Suprapubic skin (tissue), 4 donors: ENCODE measurements around the gene UNKL. TPM values are rescaled to one million over a fixed set of nuclear protein-coding genes. Genes with fewer than 3 reads are reported as not detected.

Experiments used
- DNase-seq, 2 donors: peaks; one replicate each; pipeline ENCODE4 v3.0.0-alpha.2; 2019; ENCODE audit warnings: low spot score in 2 of 2
- H3K27ac ChIP-seq: fragments of 200-600 bp; sonication (generic); one replicate; pipeline ENCODE4 v1.5.1; 2019
- H3K27me3 ChIP-seq: fragments of 200-600 bp; sonication (generic); one replicate; pipeline ENCODE4 v1.5.1; 2019
- H3K36me3 ChIP-seq: fragments of 200-600 bp; sonication (generic); one replicate; pipeline ENCODE4 v1.5.1; 2019
- H3K4me1 ChIP-seq: fragments of 200-600 bp; sonication (generic); one replicate; pipeline ENCODE4 v1.5.1; 2019
- H3K4me3 ChIP-seq: fragments of 200-600 bp; sonication (generic); one replicate; pipeline ENCODE4 v1.5.1; 2019; ENCODE audit warnings: mild to moderate bottlenecking
- H3K9me3 ChIP-seq: fragments of 200-600 bp; sonication (generic); one replicate; pipeline ENCODE4 v1.5.1; 2019
- EP300 ChIP-seq: sonication (generic); formaldehyde crosslinking; IDR thresholded peaks from one replicate; pipeline ENCODE4 v1.6.1; 2017; ENCODE audit warnings: antibody characterized with exemption
- POLR2A ChIP-seq, 2 donors: fragments of 450-650 bp; IDR thresholded peaks; one replicate each; pipeline ENCODE4 v1.6.1; 2017; ENCODE audit warnings: antibody characterized with exemption in 2 of 2, mild to moderate bottlenecking in 2 of 2, moderate library complexity in 2 of 2
- POLR2AphosphoS5 ChIP-seq, 3 donors: sonication (generic); formaldehyde crosslinking; IDR thresholded peaks; one replicate each; pipeline ENCODE4 v1.6.1; 2017; ENCODE audit warnings: antibody characterized with exemption in 3 of 3
- WGBS: methylation state at CpG from one replicate; pipeline ENCODE4 v1.1.5; 2018; 5-methylcytosine and 5-hydroxymethylcytosine counted together
- total RNA-seq, 4 donors: library from RNA; depleted of rRNA; stranded (reverse); fragments of >200 nt; gene quantifications; one replicate each; pipeline ENCODE4 v1.1.0, GENCODE V29; 2016
- TF ChIP-seq, protein P1 (sequence below), 2 donors: fragments of 200-600 bp in 1 of 2; fragments of 450-650 bp in 1 of 2; sonication (generic) in 1 of 2; IDR thresholded peaks; one replicate each; pipeline ENCODE4 v1.5.1; 2016 to 2019; ENCODE audit warnings: antibody characterized with exemption in 2 of 2, mild to moderate bottlenecking in 1 of 2, moderate library complexity in 1 of 2

The UNKL gene
- total RNA-seq, 4 donors from 2014 or later, result 13.0 to 81.0 (median 33.4) TPM

DNA sequence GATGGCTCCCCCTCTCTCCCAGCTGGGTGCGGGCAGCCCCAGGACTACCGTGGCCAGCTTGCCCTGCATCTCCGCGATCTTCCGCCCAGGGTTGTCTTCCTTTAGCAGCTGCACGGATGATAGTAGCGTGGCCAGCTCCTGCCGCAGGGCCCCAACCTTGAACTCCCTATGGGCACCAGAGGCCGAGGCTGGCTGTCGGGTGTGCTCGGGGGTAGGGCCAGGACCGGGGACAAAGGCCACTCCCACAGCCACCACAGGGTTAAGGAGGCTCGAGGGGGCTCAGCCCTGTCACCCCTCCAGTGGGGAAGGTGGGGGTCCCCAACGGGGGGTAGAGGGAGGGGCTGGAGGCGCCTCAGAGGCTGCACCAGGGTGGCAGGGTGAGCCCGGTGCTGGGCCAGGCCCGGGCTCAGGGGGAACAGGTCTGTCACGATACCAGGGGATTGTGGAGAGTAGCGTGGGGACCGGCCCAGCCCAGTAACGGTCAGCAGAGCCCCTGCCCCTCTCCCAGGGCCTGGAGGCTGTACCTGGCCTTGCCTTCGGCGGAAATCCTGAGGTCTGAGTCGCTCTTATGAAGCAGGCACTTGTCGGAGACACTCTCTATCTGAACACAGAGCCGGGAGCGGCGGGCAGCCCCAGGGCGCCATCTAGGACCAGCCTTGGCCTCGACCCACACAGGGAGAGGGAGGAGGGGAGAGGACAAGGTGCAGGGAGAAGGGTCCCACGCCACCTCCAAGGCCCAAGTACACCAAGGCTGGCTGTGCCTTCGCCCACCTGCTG lies 21.6 kb upstream of the UNKL start:
- 89% methylated on average over 17 of the region's 32 CpGs for WGBS
- TF ChIP-seq EP300 (no peak), POLR2AphosphoS5 (IDR thresholded peaks at IDR 0.05) (no peak), POLR2A (IDR thresholded peaks at IDR 0.05) (no peak)
- TF ChIP-seq, protein P1, sequence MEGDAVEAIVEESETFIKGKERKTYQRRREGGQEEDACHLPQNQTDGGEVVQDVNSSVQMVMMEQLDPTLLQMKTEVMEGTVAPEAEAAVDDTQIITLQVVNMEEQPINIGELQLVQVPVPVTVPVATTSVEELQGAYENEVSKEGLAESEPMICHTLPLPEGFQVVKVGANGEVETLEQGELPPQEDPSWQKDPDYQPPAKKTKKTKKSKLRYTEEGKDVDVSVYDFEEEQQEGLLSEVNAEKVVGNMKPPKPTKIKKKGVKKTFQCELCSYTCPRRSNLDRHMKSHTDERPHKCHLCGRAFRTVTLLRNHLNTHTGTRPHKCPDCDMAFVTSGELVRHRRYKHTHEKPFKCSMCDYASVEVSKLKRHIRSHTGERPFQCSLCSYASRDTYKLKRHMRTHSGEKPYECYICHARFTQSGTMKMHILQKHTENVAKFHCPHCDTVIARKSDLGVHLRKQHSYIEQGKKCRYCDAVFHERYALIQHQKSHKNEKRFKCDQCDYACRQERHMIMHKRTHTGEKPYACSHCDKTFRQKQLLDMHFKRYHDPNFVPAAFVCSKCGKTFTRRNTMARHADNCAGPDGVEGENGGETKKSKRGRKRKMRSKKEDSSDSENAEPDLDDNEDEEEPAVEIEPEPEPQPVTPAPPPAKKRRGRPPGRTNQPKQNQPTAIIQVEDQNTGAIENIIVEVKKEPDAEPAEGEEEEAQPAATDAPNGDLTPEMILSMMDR (IDR thresholded peaks at IDR 0.05), result no peak
- H3K4me1 ChIP-seq, result no peaks in the 10 kb centered on the region
- no peaks in the 10 kb centered on the region for H3K9me3 ChIP-seq
- no peak overlapping the region for H3K27ac ChIP-seq
- H3K4me3 ChIP-seq, result no peak overlapping the region
- H3K36me3 ChIP-seq, result no peaks in the 10 kb centered on the region
- H3K27me3 ChIP-seq, result no peaks in the 10 kb centered on the region
- no peak for DNase-seq

DNA sequence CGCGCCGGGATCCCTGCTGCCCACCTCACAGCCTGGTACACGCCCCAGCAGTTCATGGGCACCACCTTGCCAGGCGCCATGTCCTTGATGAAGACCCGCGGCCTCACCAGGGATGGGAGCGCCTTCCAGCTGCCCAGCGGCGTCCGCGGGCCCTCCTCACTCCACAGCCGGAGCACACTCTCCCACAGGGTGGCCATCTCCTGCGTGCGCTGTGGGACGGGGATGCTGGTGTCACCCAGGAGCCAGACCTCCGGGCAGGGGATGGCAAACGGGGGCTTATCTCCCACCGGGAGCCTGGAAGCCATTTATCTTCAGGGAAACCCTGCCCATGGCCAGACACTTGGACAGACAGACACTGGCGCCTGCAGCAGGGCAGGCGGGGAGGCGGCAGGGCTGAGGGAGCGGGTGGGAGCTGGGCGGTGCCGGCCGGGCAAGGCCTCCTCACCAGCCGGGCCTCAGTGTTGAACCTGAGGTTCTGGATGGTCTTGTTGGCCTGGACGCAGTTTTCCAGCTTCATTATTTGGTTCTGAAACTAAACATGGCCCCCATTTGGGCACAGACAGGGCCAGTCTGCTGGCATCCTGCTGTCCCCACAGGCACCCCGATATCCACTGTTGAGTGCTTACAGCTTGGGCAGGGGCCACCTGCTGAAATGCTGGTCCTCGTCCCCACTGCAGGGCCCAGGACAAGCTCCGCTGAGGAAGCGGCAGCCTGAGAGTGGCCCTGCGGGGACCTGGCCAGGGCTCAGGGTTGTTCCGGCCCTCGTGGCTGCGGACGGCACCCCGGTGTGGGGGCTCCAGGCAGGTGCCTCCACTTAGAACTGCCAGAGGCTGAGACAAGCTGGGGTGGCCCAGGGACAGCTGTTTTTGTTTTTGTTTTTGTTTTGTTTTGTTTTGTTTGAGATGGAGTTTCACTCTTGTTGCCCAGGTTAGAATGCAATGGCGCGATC lies 20.4 kb upstream of the UNKL start:
- DNase-seq, result no peak
- Histone ChIP-seq H3K4me3 (no peak overlapping the region), H3K27me3 (no peaks in the 10 kb centered on the region), H3K9me3 (no peaks in the 10 kb centered on the region), H3K27ac (no peak overlapping the region), H3K4me1 (no peaks in the 10 kb centered on the region), H3K36me3 (no peaks in the 10 kb centered on the region)
- TF ChIP-seq, protein P1 (IDR thresholded peaks at IDR 0.05), result no peak
- no peak for TF ChIP-seq POLR2A (IDR thresholded peaks at IDR 0.05)
- no peak for TF ChIP-seq EP300
- TF ChIP-seq POLR2AphosphoS5 (IDR thresholded peaks at IDR 0.05), result no peak
- 96% methylated on average over 12 of the region's 40 CpGs for WGBS

- DNase-seq, result no peak
- Histone ChIP-seq H3K36me3 (no peaks in the 10 kb centered on the region), H3K27ac (no peak overlapping the region), H3K27me3 (no peaks in the 10 kb centered on the region), H3K4me3 (no peak overlapping the region), H3K4me1 (peaks cover 3% of the 10 kb centered on the region), H3K9me3 (no peaks in the 10 kb centered on the region)
- 57% methylated on average over 6 of the region's 22 CpGs for WGBS
- TF ChIP-seq, protein P1 (IDR thresholded peaks at IDR 0.05), result no peak
- TF ChIP-seq POLR2A (IDR thresholded peaks at IDR 0.05) (no peak), EP300 (no peak), POLR2AphosphoS5 (IDR thresholded peaks at IDR 0.05) (no peak)
Measured at GRCh38 chr16:1433756-1434155, 19.3 kb upstream of the UNKL start.

- no CpG with 5 or more reads among the region's 14 CpGs for WGBS
- DNase-seq, result no peak
- no peaks in the 10 kb centered on the region for H3K9me3 ChIP-seq
- H3K27ac ChIP-seq, result no peak overlapping the region
- H3K27me3 ChIP-seq, result no peaks in the 10 kb centered on the region
- no peaks in the 10 kb centered on the region for H3K36me3 ChIP-seq
- H3K4me1 ChIP-seq, result peaks cover 8% of the 10 kb centered on the region
- TF ChIP-seq POLR2A (IDR thresholded peaks at IDR 0.05) (no peak), EP300 (no peak), POLR2AphosphoS5 (IDR thresholded peaks at IDR 0.05) (no peak)
- TF ChIP-seq, protein P1 (IDR thresholded peaks at IDR 0.05), result no peak
- H3K4me3 ChIP-seq, result no peak overlapping the region
Measured at GRCh38 chr16:1433263-1433560, 18.7 kb upstream of the UNKL start.
